ENCODE measurements around the gene GATAD1. TPM values are rescaled to one million over a fixed set of nuclear protein-coding genes. Genes with fewer than 3 reads are reported as not detected.

The GATAD1 gene
- total and polyA plus RNA-seq, 2 of the 4 experiments (the other 2 are of a cell fraction) = 9.3 to 15.2 TPM

- H3K27ac ChIP-seq (ENCODE audit: insufficient read depth, low read length) = no peak overlapping the region
- POLR2A ChIA-PET (ENCODE audit: unreplicated experiment) = no interaction called here
Observed at GRCh38 chr7:92451645-92452044, 4.4 kb downstream of the GATAD1 start.

More at GRCh38 chr7:92451645-92452044, 4.4 kb downstream of the GATAD1 start:
- no TSS peak for BruUV-seq (replicated peaks)
- no peak overlapping the region for H2AFZ ChIP-seq (replicated peaks; ENCODE audit: low read length, poor library complexity)
- no peak overlapping the region for H3K18ac ChIP-seq (ENCODE audit: low read depth, low read length)
- H3K36me3 ChIP-seq (ENCODE audit: control insufficient read depth, insufficient read depth, low read length) = peaks cover 24% of the 10 kb centered on the region
- H4K5ac ChIP-seq (ENCODE audit: low read depth, low read length) = no peak overlapping the region
- CTCF ChIA-PET = interaction anchor here (1.8 kb wide), 1 partner anchor 10 kb away, joined by 5 read pairs; no protein-coding TSS in a partner anchor
- no peaks in the 10 kb centered on the region for H3K9me3 ChIP-seq (ENCODE audit: control insufficient read depth, insufficient read depth, low read length)
- no peak overlapping the region for H4K8ac ChIP-seq (ENCODE audit: low read depth in 2 of 2, low read length in 2 of 2)
- H2BK15ac ChIP-seq (ENCODE audit: low read depth, low read length) = no peak overlapping the region
- H2AK5ac ChIP-seq (ENCODE audit: low read depth, low read length) = no peak overlapping the region
- no peak overlapping the region for H2BK120ac ChIP-seq (ENCODE audit: low read depth, low read length)
- DNase-seq = no peak
- 0 out of 2 replicates have a peak, but pooled peaks cover 2% of the 10 kb centered on the region for H4K20me1 ChIP-seq (ENCODE audit: insufficient read depth, low read length)
- no peak for TF ChIP-seq CHD1 (IDR thresholded peaks at IDR 0.05; ENCODE audit: low read depth, low read length)
- no peak for TF ChIP-seq USF2 (IDR thresholded peaks at IDR 0.05; ENCODE audit: low read depth, low read length)
- TF ChIP-seq MAFK (IDR thresholded peaks at IDR 0.05; ENCODE audit: low read depth, low read length) = no peak
- TF ChIP-seq MXI1 (IDR thresholded peaks at IDR 0.05; ENCODE audit: borderline replicate concordance, low read depth, low read length) = no peak
- TF ChIP-seq POLR2A (IDR thresholded peaks at IDR 0.05; ENCODE audit: low read depth, low read length) = no peak
- TF ChIP-seq RCOR1 (IDR thresholded peaks at IDR 0.05; ENCODE audit: insufficient replicate concordance, low read length) = no peak
- TF ChIP-seq CEBPB (IDR thresholded peaks at IDR 0.05; ENCODE audit: low read depth, low read length) = no peak
- no peak for TF ChIP-seq FOS (IDR thresholded peaks at IDR 0.05; ENCODE audit: low read depth, low read length)
- no peak for TF ChIP-seq CTCF (conservative IDR thresholded peaks at IDR 0.05; ENCODE audit: low read depth, low read length)
- TF ChIP-seq RAD21 (IDR thresholded peaks at IDR 0.05; ENCODE audit: low read length) = no peak
- no peak for TF ChIP-seq NFE2L2 (IDR thresholded peaks at IDR 0.05; ENCODE audit: low read depth, low read length)
- no peak for TF ChIP-seq ELK1 (IDR thresholded peaks at IDR 0.05; ENCODE audit: borderline replicate concordance, low read depth, low read length)
- TF ChIP-seq SMC3 (IDR thresholded peaks at IDR 0.05; ENCODE audit: low read depth, low read length) = no peak
- TF ChIP-seq MAZ (IDR thresholded peaks at IDR 0.05; ENCODE audit: borderline replicate concordance, low read depth, low read length) = no peak
- no peak for TF ChIP-seq BHLHE40 (IDR thresholded peaks at IDR 0.05; ENCODE audit: low read depth, low read length)
- TF ChIP-seq RFX5 (IDR thresholded peaks at IDR 0.05; ENCODE audit: low read depth, low read length) = no peak
- peaks cover 24 to 38% of the 10 kb centered on the region in 2 experiments for H3K79me1 ChIP-seq (ENCODE audit: low read depth in 1 of 2, low read length in 2 of 2)
- 0 out of 2 replicates have a peak, but pooled peaks cover 2% of the 10 kb centered on the region for H3K4me1 ChIP-seq (ENCODE audit: control insufficient read depth, insufficient read depth, low read length)
- no peaks in the 10 kb centered on the region for H3K9me1 ChIP-seq (ENCODE audit: insufficient read depth, low read length)
- in situ Hi-C loops (cut with MboI; ENCODE audit: low sequenced_read_pairs) = loop anchor here (10.0 kb wide), 1 partner anchor 567 kb away; the partner anchor contains the start of gene MTERF1
- no peak overlapping the region for H3K56ac ChIP-seq (ENCODE audit: extremely low read depth, insufficient read depth, low read length)
- dilution Hi-C loops (cut with HindIII; ENCODE audit: low sequenced_read_pairs, unreplicated experiment) = no loop called here
- H3K4me3 ChIP-seq (ENCODE audit: insufficient read depth, low read depth, low read length) = no peak overlapping the region
- H3K4me2 ChIP-seq (ENCODE audit: low read depth, low read length) = no peak overlapping the region
- no peak for ATAC-seq (ENCODE audit: low read depth)
- H3K14ac ChIP-seq (replicated peaks; ENCODE audit: low read depth, low read length) = no peak overlapping the region
- no CpG with 5 or more reads among the region's 2 CpGs for WGBS, 2 experiments (ENCODE audit: extremely low coverage in 2 of 2, insufficient read length in 1 of 2)
- intact Hi-C loops (cut with micrococcal nuclease) = no loop called here
- no peak overlapping the region for H2AK9ac ChIP-seq (replicated peaks; ENCODE audit: low read depth, low read length, poor library complexity)
- no peaks in the 10 kb centered on the region for H3K27me3 ChIP-seq (ENCODE audit: control insufficient read depth, insufficient read depth, low read length)
- no peak overlapping the region for H3K9ac ChIP-seq (ENCODE audit: low read depth, low read length)
- H2BK20ac ChIP-seq (ENCODE audit: low read depth, low read length) = no peak overlapping the region
- H2BK5ac ChIP-seq (ENCODE audit: low read depth, low read length, poor library complexity, severe bottlenecking) = no peak overlapping the region
- H3K23ac ChIP-seq (ENCODE audit: low read depth, low read length) = no peak overlapping the region
- no peak overlapping the region for H4K91ac ChIP-seq (ENCODE audit: insufficient read depth, low read depth, low read length)
- H3K4ac ChIP-seq (ENCODE audit: low read depth, low read length) = no peak overlapping the region
